ENCODE data around the gene CER1.

DNA sequence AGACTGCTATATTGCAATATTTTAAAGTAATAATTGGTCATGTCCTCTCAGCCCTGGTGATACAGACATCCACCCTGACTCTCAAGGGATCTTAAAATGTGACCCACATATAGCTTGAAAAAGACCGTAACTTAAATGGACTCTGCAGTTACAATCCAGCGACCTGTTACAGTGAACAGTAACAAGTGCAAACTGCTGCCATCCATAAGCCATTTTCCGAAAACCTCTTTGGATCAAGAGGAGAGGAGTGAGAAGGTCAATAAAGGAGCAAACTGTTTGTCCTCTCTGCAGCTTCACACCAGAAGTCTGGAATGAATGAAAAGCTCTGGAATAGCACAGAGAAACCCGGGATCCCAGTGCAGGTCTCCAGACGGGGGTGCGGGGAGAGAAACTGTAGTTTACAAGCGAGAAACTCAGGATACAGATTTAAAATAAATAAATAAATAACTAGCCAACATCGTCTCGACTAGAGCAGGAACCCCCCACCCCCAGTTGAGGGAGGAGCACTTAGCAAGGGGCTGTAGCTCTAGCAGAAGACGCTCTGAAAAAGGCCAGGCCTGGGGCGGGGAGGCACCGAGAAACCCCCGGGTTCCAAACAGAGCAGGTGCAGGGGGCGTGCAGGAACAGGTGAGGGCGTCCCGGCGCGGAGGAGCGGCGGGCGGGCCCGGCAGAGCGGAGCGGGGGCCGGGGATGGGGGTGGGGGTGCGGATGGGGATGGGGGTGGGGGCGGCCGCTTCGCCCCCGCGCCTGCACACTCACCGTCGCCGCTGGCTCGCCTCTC is 29.9 kb downstream of the CER1 start:
- TF ChIP-seq, protein P1, sequence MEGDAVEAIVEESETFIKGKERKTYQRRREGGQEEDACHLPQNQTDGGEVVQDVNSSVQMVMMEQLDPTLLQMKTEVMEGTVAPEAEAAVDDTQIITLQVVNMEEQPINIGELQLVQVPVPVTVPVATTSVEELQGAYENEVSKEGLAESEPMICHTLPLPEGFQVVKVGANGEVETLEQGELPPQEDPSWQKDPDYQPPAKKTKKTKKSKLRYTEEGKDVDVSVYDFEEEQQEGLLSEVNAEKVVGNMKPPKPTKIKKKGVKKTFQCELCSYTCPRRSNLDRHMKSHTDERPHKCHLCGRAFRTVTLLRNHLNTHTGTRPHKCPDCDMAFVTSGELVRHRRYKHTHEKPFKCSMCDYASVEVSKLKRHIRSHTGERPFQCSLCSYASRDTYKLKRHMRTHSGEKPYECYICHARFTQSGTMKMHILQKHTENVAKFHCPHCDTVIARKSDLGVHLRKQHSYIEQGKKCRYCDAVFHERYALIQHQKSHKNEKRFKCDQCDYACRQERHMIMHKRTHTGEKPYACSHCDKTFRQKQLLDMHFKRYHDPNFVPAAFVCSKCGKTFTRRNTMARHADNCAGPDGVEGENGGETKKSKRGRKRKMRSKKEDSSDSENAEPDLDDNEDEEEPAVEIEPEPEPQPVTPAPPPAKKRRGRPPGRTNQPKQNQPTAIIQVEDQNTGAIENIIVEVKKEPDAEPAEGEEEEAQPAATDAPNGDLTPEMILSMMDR (IDR thresholded peaks at IDR 0.05): no peak
- no peak for TF ChIP-seq EP300 (IDR thresholded peaks at IDR 0.05)
- no peak for TF ChIP-seq POLR2A (IDR thresholded peaks at IDR 0.05)
- no peak for TF ChIP-seq POLR2AphosphoS5 (IDR thresholded peaks at IDR 0.05)

Data from sigmoid colon (tissue), 4 donors.